Ovary (tissue), 3 donors: Measurements from ENCODE around the gene CCDC106.

Experiments used
- EP300 ChIP-seq: sonication (generic); formaldehyde crosslinking; IDR thresholded peaks from one replicate; pipeline ENCODE4 v1.6.1; 2017; ENCODE audit warnings: antibody characterized with exemption
- POLR2A ChIP-seq: fragments of 450-650 bp; IDR thresholded peaks from one replicate; pipeline ENCODE4 v1.6.1; 2017; ENCODE audit warnings: antibody characterized with exemption, mild to moderate bottlenecking, moderate library complexity
- TF ChIP-seq, protein P1 (sequence below), 3 donors: fragments of 450-650 bp in 2 of 3; fragments of 200-600 bp in 1 of 3; IDR thresholded peaks; one replicate each; pipeline versions ENCODE4 v1.5.1 to v1.8.0; 2016 to 2022; ENCODE audit warnings: antibody characterized with exemption in 3 of 3, mild to moderate bottlenecking in 1 of 3
- donor health status: DM: no; HTN: no; CAD: no.

DNA sequence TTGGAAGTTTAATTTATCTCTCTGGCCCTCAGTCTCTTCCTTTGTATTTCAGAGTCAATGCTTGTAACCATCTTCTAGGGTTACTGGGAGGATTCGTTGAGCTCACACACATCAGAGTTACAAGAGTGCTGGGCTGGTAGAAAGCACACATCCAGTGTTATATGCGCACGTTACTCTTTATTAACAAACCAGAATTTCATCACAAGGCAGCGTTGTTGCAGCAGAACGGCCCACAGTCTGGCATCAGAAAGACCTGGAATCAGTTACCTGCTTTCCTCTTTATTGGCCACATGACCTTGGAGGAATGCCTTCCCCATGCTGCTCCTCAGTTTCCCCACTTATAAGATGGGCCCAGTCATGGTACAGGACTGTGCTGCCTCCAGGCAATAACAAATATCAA lies 38.7 kb upstream of the CCDC106 start:
- TF ChIP-seq POLR2A (no peak), EP300 (no peak)
- TF ChIP-seq, protein P1, sequence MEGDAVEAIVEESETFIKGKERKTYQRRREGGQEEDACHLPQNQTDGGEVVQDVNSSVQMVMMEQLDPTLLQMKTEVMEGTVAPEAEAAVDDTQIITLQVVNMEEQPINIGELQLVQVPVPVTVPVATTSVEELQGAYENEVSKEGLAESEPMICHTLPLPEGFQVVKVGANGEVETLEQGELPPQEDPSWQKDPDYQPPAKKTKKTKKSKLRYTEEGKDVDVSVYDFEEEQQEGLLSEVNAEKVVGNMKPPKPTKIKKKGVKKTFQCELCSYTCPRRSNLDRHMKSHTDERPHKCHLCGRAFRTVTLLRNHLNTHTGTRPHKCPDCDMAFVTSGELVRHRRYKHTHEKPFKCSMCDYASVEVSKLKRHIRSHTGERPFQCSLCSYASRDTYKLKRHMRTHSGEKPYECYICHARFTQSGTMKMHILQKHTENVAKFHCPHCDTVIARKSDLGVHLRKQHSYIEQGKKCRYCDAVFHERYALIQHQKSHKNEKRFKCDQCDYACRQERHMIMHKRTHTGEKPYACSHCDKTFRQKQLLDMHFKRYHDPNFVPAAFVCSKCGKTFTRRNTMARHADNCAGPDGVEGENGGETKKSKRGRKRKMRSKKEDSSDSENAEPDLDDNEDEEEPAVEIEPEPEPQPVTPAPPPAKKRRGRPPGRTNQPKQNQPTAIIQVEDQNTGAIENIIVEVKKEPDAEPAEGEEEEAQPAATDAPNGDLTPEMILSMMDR (IDR thresholded peaks at IDR 0.05), result no peak
